Limb (tissue), 2 donors: Measurements from ENCODE around the gene MXD1.
A peak's percentile ranks its signal among the peaks of the same experiment; 100 is the strongest.

ENCODE experiments used
- DNase-seq, 2 donors: peaks; one replicate each; pipeline ENCODE4 v3.0.0-alpha.2; 2016; ENCODE audit errors: extremely low spot score in 2 of 2

MXD1 gene

DNA sequence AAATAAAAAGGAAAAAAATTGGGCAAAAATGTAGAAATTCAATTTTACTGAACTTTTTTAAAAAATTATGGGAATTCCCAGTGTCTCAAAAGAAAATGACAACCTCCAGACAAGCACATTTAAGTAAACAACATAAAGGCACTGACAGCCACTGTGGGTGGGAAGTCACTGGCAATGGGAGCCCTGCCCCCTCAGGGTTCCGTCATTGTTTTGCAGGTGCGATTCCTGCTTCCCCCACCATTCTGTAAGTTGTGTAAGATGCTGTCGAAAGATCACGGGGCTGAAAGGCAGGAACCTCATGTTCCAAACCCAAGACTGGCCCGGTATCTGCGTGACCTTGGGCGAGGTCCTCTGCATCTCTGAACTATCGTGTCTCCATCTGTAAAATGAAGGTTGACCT lies 62.3 kb downstream of the MXD1 start:
- no peak for DNase-seq

DNA sequence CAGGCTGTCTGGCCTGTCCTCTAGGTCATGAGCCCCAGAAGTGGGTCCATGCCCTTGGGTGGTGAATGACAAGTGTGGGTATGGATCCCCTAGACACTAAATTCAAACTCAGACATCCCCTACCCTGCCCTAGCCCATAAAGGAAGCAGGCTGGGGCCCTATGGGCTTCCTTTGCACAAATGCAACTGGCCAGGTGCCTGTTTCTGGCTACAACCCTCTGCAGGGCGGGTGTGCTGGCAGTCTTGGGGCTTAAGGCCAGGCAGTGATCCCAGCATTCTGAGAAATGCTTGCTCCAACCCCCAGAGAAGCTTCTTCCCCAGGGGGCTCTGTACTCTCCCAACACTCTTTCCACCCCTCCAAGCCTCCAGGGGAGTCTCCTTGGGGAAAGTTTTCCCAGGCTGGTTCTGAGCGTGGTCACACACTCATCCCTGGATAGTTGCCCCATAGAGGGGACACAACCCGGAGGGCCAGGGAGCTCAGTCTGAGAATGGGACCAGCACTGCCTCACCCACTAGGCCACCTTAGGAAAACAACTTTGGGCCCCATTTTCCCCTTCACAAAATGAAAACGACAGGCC lies 63.1 kb downstream of the MXD1 start:
- no peak for DNase-seq

GRCh38 chr2:69979902-69980807 lies 65.2 kb downstream of the MXD1 start:
- DNase-seq, result peak in 1 of 2 donors; percentile 16

GRCh38 chr2:69983392-69983966 lies 68.6 kb downstream of the MXD1 start:
- DNase-seq, result no peak

- no peak for DNase-seq
Measured at GRCh38 chr2:69985216-69985615, 70.3 kb downstream of the MXD1 start.

GRCh38 chr2:69985688-69986087 lies 70.8 kb downstream of the MXD1 start:
- no peak for DNase-seq

DNA sequence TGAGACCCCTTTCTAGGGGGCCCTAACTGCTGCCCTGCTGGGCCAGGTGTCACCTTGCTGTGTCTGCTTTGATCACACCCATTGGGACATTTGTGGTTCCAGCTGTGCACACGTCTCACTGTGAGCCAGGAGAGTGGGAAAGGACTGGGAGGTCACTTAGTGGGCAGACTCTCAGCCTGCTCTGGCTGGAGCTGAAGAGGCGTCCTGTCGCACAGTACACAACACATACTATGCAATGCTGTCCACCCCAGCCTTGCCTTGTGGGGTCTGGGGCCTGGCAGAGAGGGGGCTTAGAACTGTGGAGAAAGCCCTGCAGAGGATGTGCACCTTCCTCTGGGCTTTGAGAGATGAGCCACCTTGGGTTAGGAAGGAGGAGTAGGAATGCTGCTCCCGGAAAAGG lies 71.8 kb downstream of the MXD1 start:
- no peak for DNase-seq

- DNase-seq, result no peak
Measured at GRCh38 chr2:69988086-69988635, 73.3 kb downstream of the MXD1 start.

GRCh38 chr2:69989009-69989408 lies 74.1 kb downstream of the MXD1 start:
- no peak for DNase-seq

GRCh38 chr2:69989441-69990105 lies 74.7 kb downstream of the MXD1 start:
- DNase-seq, result no peak
